Sigmoid colon (tissue), 4 donors: ENCODE results near the gene JUND.

Experiments used
- POLR2AphosphoS5 ChIP-seq, 4 donors: sonication (generic); formaldehyde crosslinking; IDR thresholded peaks; one replicate each; pipeline ENCODE4 v1.6.1; 2017; ENCODE audit warnings: antibody characterized with exemption in 4 of 4
- TF ChIP-seq, protein P1 (sequence below), 4 experiments: fragments of 450-650 bp in 3 of 4; fragments of 200-600 bp in 1 of 4; IDR thresholded peaks; one replicate each; pipeline ENCODE4 v1.5.1; 2016 to 2019; ENCODE audit warnings: antibody characterized with exemption in 4 of 4, mild to moderate bottlenecking in 3 of 4, moderate library complexity in 2 of 4

DNA sequence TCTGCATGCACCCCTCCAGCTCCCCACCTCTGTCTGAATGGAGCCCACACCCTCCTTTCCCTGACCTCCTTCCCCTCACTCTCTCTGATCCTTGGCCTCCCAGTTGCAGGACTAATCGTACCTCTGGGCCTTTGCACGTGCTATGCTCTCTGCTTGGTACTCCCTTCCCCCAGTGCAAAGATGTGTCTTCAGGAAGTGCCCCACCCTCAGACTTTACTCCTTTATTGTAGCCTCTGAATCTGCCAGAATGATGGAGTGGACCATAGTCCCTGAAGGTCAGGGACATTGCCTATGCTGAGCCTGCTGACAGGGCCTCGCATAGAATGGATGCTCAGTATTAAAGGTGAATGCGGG is 1.3 kb upstream of the JUND start:
- TF ChIP-seq POLR2AphosphoS5 (IDR thresholded peaks at IDR 0.05): no peak
- TF ChIP-seq, protein P1, sequence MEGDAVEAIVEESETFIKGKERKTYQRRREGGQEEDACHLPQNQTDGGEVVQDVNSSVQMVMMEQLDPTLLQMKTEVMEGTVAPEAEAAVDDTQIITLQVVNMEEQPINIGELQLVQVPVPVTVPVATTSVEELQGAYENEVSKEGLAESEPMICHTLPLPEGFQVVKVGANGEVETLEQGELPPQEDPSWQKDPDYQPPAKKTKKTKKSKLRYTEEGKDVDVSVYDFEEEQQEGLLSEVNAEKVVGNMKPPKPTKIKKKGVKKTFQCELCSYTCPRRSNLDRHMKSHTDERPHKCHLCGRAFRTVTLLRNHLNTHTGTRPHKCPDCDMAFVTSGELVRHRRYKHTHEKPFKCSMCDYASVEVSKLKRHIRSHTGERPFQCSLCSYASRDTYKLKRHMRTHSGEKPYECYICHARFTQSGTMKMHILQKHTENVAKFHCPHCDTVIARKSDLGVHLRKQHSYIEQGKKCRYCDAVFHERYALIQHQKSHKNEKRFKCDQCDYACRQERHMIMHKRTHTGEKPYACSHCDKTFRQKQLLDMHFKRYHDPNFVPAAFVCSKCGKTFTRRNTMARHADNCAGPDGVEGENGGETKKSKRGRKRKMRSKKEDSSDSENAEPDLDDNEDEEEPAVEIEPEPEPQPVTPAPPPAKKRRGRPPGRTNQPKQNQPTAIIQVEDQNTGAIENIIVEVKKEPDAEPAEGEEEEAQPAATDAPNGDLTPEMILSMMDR (IDR thresholded peaks at IDR 0.05): no peak
